HepG2 (cell line): ENCODE data around the gene CD320. TPM values are rescaled to one million over a fixed set of nuclear protein-coding genes. Genes with fewer than 3 reads are reported as not detected.
A peak's percentile ranks its signal among the peaks of the same experiment; 100 is the strongest.

Experiments
- ATF1 ChIP-seq: IDR thresholded peaks from 2 replicates; pipeline ENCODE4 v1.6.1; 2016; ENCODE audit warnings: mild to moderate bottlenecking, control low read depth
- CEBPZ ChIP-seq: IDR thresholded peaks from 2 replicates; pipeline ENCODE4 v1.6.1; 2012; ENCODE audit warnings: low read length, improper control_type of control experiment
- CHD4 ChIP-seq: fragments of 200-600 bp; sonication (generic); IDR thresholded peaks from 2 replicates; pipeline ENCODE4 v1.7.0; 2017; ENCODE audit warnings: mild to moderate bottlenecking, low read length, borderline replicate concordance
- ETV5 ChIP-seq: IDR thresholded peaks from 2 replicates; pipeline ENCODE4 v1.6.1; 2018; ENCODE audit warnings: missing biosample characterization, missing genetic modification reagents, inconsistent platforms, borderline replicate concordance
- FOXA3 ChIP-seq: IDR thresholded peaks from 2 replicates; pipeline ENCODE4 v1.6.1; 2016; ENCODE audit warnings: missing genetic modification reagents, missing compliant biosample characterization
- KDM4B ChIP-seq: sonication (generic); formaldehyde crosslinking; IDR thresholded peaks from 2 replicates; pipeline ENCODE4 v1.4.0; 2020; ENCODE audit warnings: missing genetic modification reagents
- TCF7 ChIP-seq: sonication (generic); IDR thresholded peaks from 2 replicates; pipeline ENCODE4 v1.6.1; 2016; ENCODE audit warnings: antibody characterized with exemption, low read depth
- ZBTB4 ChIP-seq: sonication (generic); formaldehyde crosslinking; IDR thresholded peaks from 2 replicates; pipeline ENCODE4 v1.4.0; 2020; ENCODE audit warnings: missing genetic modification reagents, mild to moderate bottlenecking, borderline replicate concordance
- ZNF891 ChIP-seq: sonication (generic); formaldehyde crosslinking; IDR thresholded peaks from 2 replicates; pipeline ENCODE4 v1.5.0; 2020; ENCODE audit warnings: mild to moderate bottlenecking, missing genetic modification reagents
- polyA plus RNA-seq, 8 experiments: library from polyadenylated mRNA; depleted of rRNA in 3 of 8; stranded (reverse) in 7 of 8; unstranded in 1 of 8; fragments of >200 nt; fragmentation: Illumina TruSeq in 4 of 8; extraction: Trizol in 4 of 8; gene quantifications; 2 replicates each; pipeline versions ENCODE4 v1.2.1 to v1.2.3, GENCODE V29; 2011 to 2016; ENCODE audit warnings: low read depth in 4 of 8, missing spikeins in 1 of 8, mixed read lengths in 1 of 8; ENCODE audit not compliant: insufficient read depth in 1 of 8
- total RNA-seq, 5 experiments: library from RNA; depleted of rRNA; stranded (reverse); fragments of >200 nt; fragmentation: Illumina TruSeq; extraction: Trizol; gene quantifications; 2 replicates each; pipeline ENCODE4 v1.2.3, GENCODE V29; 2016; ENCODE audit warnings: low read depth in 1 of 5
- TF ChIP-seq, protein P1 (sequence below): sonication (generic); formaldehyde crosslinking; IDR thresholded peaks from 2 replicates; pipeline ENCODE4 v1.4.0; 2020; ENCODE audit warnings: missing genetic modification reagents
- TF ChIP-seq, protein P2 (sequence below), 2 experiments: sonication (generic) in 1 of 2; formaldehyde crosslinking in 1 of 2; IDR thresholded peaks; 2 replicates each; pipeline versions ENCODE4 v1.4.0 to v1.6.1; 2016 to 2020; ENCODE audit warnings: borderline replicate concordance in 1 of 2, low read depth in 1 of 2, mild to moderate bottlenecking in 1 of 2, missing genetic modification reagents in 1 of 2
- TF ChIP-seq, protein P3 (sequence below): sonication (generic); formaldehyde crosslinking; IDR thresholded peaks from 2 replicates; pipeline ENCODE4 v1.9.0; 2022; ENCODE audit warnings: low read depth, missing genetic modification reagents

The CD320 gene
- total and polyA plus RNA-seq, 2 of the 13 experiments (the other 11 are each of a cell fraction or from before 2014, with no cell fraction given), result 83.1 to 99.9 TPM

DNA sequence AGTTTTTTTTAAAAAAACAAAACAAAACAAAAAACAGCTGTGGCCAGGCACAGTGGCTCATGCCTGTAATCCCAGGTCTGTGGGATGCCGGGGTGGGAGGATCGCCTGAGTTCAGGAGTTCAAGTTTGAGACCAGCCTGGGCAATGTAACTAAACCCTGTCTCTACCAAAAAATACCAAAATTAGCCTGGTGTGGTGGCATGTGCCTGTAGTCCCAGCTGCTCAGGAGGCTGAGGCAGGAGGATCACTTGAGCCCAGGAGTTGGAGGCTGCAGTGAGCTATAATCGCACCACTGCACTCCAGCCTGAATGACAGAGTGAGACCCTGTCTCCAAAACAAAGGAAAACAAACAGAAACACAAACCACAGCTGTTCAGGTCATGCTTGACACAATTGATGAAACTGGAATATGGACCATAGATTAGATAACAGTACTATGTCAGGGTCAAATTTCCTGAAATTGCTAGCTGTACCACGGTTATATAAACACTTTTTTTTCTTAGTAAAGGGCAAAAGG lies 48.9 kb upstream of the CD320 start (continued):
- peak; percentile 86; the same call in 1 of the 2 replicates for TF ChIP-seq CHD4
- TF ChIP-seq TCF7, result peak; percentile 55
- TF ChIP-seq KDM4B, result peak; percentile 51; the same call in 1 of the 2 replicates
- TF ChIP-seq ETV5, result peak; percentile 67; the same call in 1 of the 2 replicates
- no peak for TF ChIP-seq CEBPZ
- TF ChIP-seq, protein P1, sequence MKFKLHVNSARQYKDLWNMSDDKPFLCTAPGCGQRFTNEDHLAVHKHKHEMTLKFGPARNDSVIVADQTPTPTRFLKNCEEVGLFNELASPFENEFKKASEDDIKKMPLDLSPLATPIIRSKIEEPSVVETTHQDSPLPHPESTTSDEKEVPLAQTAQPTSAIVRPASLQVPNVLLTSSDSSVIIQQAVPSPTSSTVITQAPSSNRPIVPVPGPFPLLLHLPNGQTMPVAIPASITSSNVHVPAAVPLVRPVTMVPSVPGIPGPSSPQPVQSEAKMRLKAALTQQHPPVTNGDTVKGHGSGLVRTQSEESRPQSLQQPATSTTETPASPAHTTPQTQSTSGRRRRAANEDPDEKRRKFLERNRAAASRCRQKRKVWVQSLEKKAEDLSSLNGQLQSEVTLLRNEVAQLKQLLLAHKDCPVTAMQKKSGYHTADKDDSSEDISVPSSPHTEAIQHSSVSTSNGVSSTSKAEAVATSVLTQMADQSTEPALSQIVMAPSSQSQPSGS (CRISPR knock-in tag), result peak; percentile 81
- TF ChIP-seq ZNF891, result no peak
- TF ChIP-seq, protein P2, sequence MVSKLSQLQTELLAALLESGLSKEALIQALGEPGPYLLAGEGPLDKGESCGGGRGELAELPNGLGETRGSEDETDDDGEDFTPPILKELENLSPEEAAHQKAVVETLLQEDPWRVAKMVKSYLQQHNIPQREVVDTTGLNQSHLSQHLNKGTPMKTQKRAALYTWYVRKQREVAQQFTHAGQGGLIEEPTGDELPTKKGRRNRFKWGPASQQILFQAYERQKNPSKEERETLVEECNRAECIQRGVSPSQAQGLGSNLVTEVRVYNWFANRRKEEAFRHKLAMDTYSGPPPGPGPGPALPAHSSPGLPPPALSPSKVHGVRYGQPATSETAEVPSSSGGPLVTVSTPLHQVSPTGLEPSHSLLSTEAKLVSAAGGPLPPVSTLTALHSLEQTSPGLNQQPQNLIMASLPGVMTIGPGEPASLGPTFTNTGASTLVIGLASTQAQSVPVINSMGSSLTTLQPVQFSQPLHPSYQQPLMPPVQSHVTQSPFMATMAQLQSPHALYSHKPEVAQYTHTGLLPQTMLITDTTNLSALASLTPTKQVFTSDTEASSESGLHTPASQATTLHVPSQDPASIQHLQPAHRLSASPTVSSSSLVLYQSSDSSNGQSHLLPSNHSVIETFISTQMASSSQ (IDR thresholded peaks at IDR 0.05; ENCODE audit: low read depth), result peak; percentile 46; the same call in 1 of the 2 replicates
- TF ChIP-seq, protein P2 (CRISPR knock-in tag; IDR thresholded peaks at IDR 0.05; ENCODE audit: borderline replicate concordance), result peak; percentile 65; the same call in 1 of the 2 replicates
- TF ChIP-seq, protein P3, sequence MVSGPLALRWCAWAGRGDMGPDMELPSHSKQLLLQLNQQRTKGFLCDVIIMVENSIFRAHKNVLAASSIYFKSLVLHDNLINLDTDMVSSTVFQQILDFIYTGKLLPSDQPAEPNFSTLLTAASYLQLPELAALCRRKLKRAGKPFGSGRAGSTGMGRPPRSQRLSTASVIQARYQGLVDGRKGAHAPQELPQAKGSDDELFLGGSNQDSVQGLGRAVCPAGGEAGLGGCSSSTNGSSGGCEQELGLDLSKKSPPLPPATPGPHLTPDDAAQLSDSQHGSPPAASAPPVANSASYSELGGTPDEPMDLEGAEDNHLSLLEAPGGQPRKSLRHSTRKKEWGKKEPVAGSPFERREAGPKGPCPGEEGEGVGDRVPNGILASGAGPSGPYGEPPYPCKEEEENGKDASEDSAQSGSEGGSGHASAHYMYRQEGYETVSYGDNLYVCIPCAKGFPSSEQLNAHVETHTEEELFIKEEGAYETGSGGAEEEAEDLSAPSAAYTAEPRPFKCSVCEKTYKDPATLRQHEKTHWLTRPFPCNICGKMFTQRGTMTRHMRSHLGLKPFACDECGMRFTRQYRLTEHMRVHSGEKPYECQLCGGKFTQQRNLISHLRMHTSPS (CRISPR knock-in tag), result no peak; the same call in 1 of the 2 replicates
- TF ChIP-seq ATF1 (CRISPR knock-in tag), result 0 out of 2 replicates have a peak, but pooled peaks have one; percentile 39
- TF ChIP-seq ZBTB4 (CRISPR knock-in tag), result 0 out of 2 replicates have a peak, but pooled peaks have one; percentile 68
- peak; percentile 91 for TF ChIP-seq FOXA3 (CRISPR knock-in tag)
